H9 (cell line): Measurements from ENCODE around the gene PRTN3. TPM values are rescaled to one million over a fixed set of nuclear protein-coding genes. Genes with fewer than 3 reads are reported as not detected.
"Not testable (repeated sequence)": the region's sequence is repeated elsewhere in the genome, so short reads cannot be mapped to it uniquely, and the experiment has no call there.

Experiments used
- DNase-seq: peaks from one replicate; pipeline ENCODE4 v3.0.0-alpha.2; 2017
- H2AFZ ChIP-seq: one replicate; pipeline ENCODE4 v1.6.1; 2013; ENCODE audit warnings: mild to moderate bottlenecking, low read length, control low read depth, moderate library complexity
- H2AK5ac ChIP-seq: 2 replicates; pipeline ENCODE4 v1.6.1; 2013; ENCODE audit warnings: low read length, control low read depth, mixed read lengths; ENCODE audit not compliant: insufficient read length
- H2BK120ac ChIP-seq: one replicate; pipeline ENCODE4 v1.6.1; 2013; ENCODE audit warnings: low read depth, mild to moderate bottlenecking, low read length, control low read depth, inconsistent platforms; ENCODE audit not compliant: poor library complexity, severe bottlenecking
- H2BK12ac ChIP-seq: 2 replicates; pipeline ENCODE4 v1.6.1; 2013; ENCODE audit warnings: low read length, control low read depth, mixed read lengths, low read depth; ENCODE audit not compliant: insufficient read length
- H2BK15ac ChIP-seq: 2 replicates; pipeline ENCODE4 v1.6.1; 2013; ENCODE audit warnings: low read depth, low read length, control low read depth
- H2BK20ac ChIP-seq: one replicate; pipeline ENCODE4 v1.6.1; 2013; ENCODE audit warnings: low read depth, mild to moderate bottlenecking, low read length, control low read depth, inconsistent platforms; ENCODE audit not compliant: poor library complexity, severe bottlenecking
- H2BK5ac ChIP-seq: 2 replicates; pipeline ENCODE4 v1.6.1; 2013; ENCODE audit warnings: low read length, control low read depth, mixed read lengths; ENCODE audit not compliant: insufficient read length
- H3K14ac ChIP-seq: 2 replicates; pipeline ENCODE4 v1.6.1; 2013; ENCODE audit warnings: low read length, control low read depth; ENCODE audit not compliant: insufficient read depth
- H3K18ac ChIP-seq: 2 replicates; pipeline ENCODE4 v1.6.1; 2013; ENCODE audit warnings: low read depth, mild to moderate bottlenecking, mixed read lengths, low read length, control low read depth; ENCODE audit not compliant: insufficient read length
- H3K23ac ChIP-seq: 2 replicates; pipeline ENCODE4 v1.6.1; 2013; ENCODE audit warnings: low read length, control low read depth, mixed read lengths, low read depth; ENCODE audit not compliant: insufficient read length
- H3K23me2 ChIP-seq: 2 replicates; pipeline ENCODE4 v1.6.1; 2013; ENCODE audit warnings: low read depth, mild to moderate bottlenecking, mixed read lengths, low read length, control low read depth; ENCODE audit not compliant: insufficient read length, poor library complexity, severe bottlenecking
- H3K27ac ChIP-seq: 2 replicates; pipeline ENCODE4 v1.5.1; 2013; ENCODE audit warnings: low read length, control low read depth, mixed read lengths, low read depth; ENCODE audit not compliant: insufficient read length
- H3K27me3 ChIP-seq: 2 replicates; pipeline ENCODE4 v1.6.1; 2013; ENCODE audit warnings: low read length, control low read depth, inconsistent platforms; ENCODE audit not compliant: insufficient read depth
- H3K4ac ChIP-seq: 2 replicates; pipeline ENCODE4 v1.6.1; 2013; ENCODE audit warnings: low read depth, mild to moderate bottlenecking, control low read depth, inconsistent platforms, low read length, moderate library complexity
- H3K4me1 ChIP-seq: 2 replicates; pipeline ENCODE4 v1.6.1; 2013; ENCODE audit warnings: low read length, control low read depth, inconsistent platforms; ENCODE audit not compliant: insufficient read depth
- H3K4me2 ChIP-seq: 2 replicates; pipeline ENCODE4 v1.6.1; 2013; ENCODE audit warnings: low read length, control low read depth, mixed read lengths; ENCODE audit not compliant: insufficient read length, insufficient read depth
- H3K56ac ChIP-seq: 2 replicates; pipeline ENCODE4 v1.6.1; 2013; ENCODE audit warnings: low read depth, mild to moderate bottlenecking, mixed read lengths, low read length, control low read depth; ENCODE audit not compliant: insufficient read length
- H3K79me1 ChIP-seq: 2 replicates; pipeline ENCODE4 v1.6.1; 2013; ENCODE audit warnings: low read depth, mild to moderate bottlenecking, moderate library complexity, low read length, control low read depth, inconsistent platforms; ENCODE audit not compliant: insufficient read depth, poor library complexity, severe bottlenecking
- H3K79me2 ChIP-seq: 2 replicates; pipeline ENCODE4 v1.6.1; 2013; ENCODE audit warnings: low read length, control low read depth, inconsistent platforms; ENCODE audit not compliant: insufficient read depth
- H3K9ac ChIP-seq: 2 replicates; pipeline ENCODE4 v1.6.1; 2013; ENCODE audit warnings: low read length, control low read depth, mixed read lengths; ENCODE audit not compliant: insufficient read length; ENCODE audit errors: extremely low read depth
- H3K9me3 ChIP-seq: one replicate; pipeline ENCODE4 v1.6.1; 2013; ENCODE audit warnings: low read depth, low read length, inconsistent platforms; ENCODE audit not compliant: control insufficient read depth
- H3T11ph ChIP-seq: one replicate; pipeline ENCODE4 v1.6.1; 2013; ENCODE audit warnings: mild to moderate bottlenecking, low read length, control low read depth, inconsistent platforms
- H4K20me1 ChIP-seq: one replicate; pipeline ENCODE4 v1.6.1; 2013; ENCODE audit not compliant: control insufficient read depth, insufficient read length, insufficient read depth
- H4K5ac ChIP-seq: 2 replicates; pipeline ENCODE4 v1.6.1; 2013; ENCODE audit warnings: low read depth, mild to moderate bottlenecking, mixed read lengths, low read length, control low read depth; ENCODE audit not compliant: insufficient read length
- H4K8ac ChIP-seq: replicated peaks from 2 replicates; pipeline ENCODE4 v1.6.1; 2013; ENCODE audit warnings: low read length, control low read depth, mixed read lengths, low read depth; ENCODE audit not compliant: insufficient read length
- H4K91ac ChIP-seq: 2 replicates; pipeline ENCODE4 v1.6.1; 2013; ENCODE audit warnings: low read depth, mild to moderate bottlenecking, moderate library complexity, mixed read lengths, low read length, control low read depth; ENCODE audit not compliant: insufficient read length
- H3K27ac Mint-ChIP-seq, 3 experiments: 2 replicates in 2 of 3; 3 replicates in 1 of 3; pipeline ENCODE4 v1.8.0; 2020 to 2021; ENCODE audit warnings: mixed read lengths in 3 of 3, mild to moderate bottlenecking in 1 of 3, moderate library complexity in 1 of 3
- H3K27me3 Mint-ChIP-seq: 2 replicates; pipeline ENCODE4 v1.8.0; 2021; ENCODE audit warnings: low read depth, mild to moderate bottlenecking, moderate library complexity, mixed read lengths
- H3K36me3 Mint-ChIP-seq, 3 experiments: 2 replicates in 2 of 3; 3 replicates in 1 of 3; pipeline ENCODE4 v1.8.0; 2020 to 2021; ENCODE audit warnings: low read depth in 3 of 3, mixed read lengths in 3 of 3; ENCODE audit not compliant: insufficient read depth in 1 of 3
- H3K4me1 Mint-ChIP-seq, 2 experiments: 2 replicates each; pipeline ENCODE4 v1.8.0; 2020; ENCODE audit warnings: mixed read lengths in 2 of 2
- H3K4me3 Mint-ChIP-seq, 2 experiments: 2 replicates in 1 of 2; 3 replicates in 1 of 2; pipeline ENCODE4 v1.8.0; 2020 to 2021; ENCODE audit warnings: mild to moderate bottlenecking in 2 of 2, mixed read lengths in 2 of 2, moderate library complexity in 1 of 2
- H3K9me3 Mint-ChIP-seq, 2 experiments: 2 replicates in 1 of 2; 3 replicates in 1 of 2; pipeline ENCODE4 v1.8.0; 2020; ENCODE audit warnings: mild to moderate bottlenecking in 2 of 2, mixed read lengths in 2 of 2, moderate library complexity in 1 of 2
- WGBS: extraction: QIAGEN DNeasy Blood & Tissue Kit; methylation state at CpG from one replicate; pipeline ENCODE4 v1.1.7; 2013; ENCODE audit warnings: missing lambda C conversion rate, low lambda C conversion rate, mixed read lengths; ENCODE audit not compliant: insufficient read length; ENCODE audit errors: extremely low coverage; 5-methylcytosine and 5-hydroxymethylcytosine counted together
- total RNA-seq: library from RNA; stranded (reverse); gene quantifications from 2 replicates; pipeline ENCODE4 v1.2.1, GENCODE V29; 2021
- TF ChIP-seq, protein P1 (sequence below): fragments of 200-600 bp; sonication (generic); conservative IDR thresholded peaks from 3 replicates; pipeline ENCODE4 v1.8.0; 2021; ENCODE audit warnings: antibody characterized with exemption, mild to moderate bottlenecking

Gene PRTN3
- total RNA-seq, 1 experiment from 2014 or later: 0.31 TPM

DNA sequence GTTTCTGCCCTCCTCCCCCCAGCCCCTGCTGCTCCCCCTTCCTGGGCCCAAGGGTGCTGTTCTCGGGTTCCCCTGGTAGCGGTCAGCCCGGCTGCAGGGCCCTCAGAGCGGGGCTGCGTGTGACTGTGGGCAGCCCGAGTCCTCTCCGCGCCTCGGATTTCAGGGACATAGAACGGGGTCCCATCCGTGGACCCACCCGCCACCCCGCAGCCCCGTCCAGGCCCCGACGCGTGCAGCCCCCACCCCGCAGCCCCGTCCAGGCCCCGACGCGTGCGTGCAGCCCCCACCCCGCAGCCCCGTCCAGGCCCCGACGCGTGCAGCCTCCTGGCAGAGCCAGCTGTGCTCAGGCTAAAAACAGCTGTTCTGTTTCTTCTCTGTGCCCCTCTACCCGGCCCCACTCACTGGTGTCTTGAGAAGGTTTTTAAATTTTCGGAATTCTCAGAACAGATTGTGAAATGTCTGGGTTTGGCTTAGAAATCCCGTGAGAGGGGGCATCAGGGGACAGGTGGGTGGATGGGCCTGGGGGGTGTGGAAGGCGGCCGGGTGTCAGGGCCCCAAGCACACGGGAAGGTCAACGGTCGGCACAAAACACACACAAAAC is 5.5 kb upstream of the PRTN3 start:
- no peak overlapping the region for H3K23ac ChIP-seq
- no peak overlapping the region for H2BK12ac ChIP-seq
- no peak overlapping the region for H3K4me2 ChIP-seq
- no peaks in the 10 kb centered on the region for H3K27me3 ChIP-seq
- H4K5ac ChIP-seq: no peak overlapping the region
- no peaks in the 10 kb centered on the region for H3K23me2 ChIP-seq
- no peak overlapping the region for H2BK120ac ChIP-seq
- H3K9ac ChIP-seq: no peak overlapping the region
- H3K4me1 Mint-ChIP-seq: no peaks in the 10 kb centered on the region
- H3K27ac ChIP-seq: no peak overlapping the region
- H4K91ac ChIP-seq: no peak overlapping the region
- no peak overlapping the region for H3K4ac ChIP-seq
- H3K36me3 Mint-ChIP-seq: no peaks in the 10 kb centered on the region
- H2BK15ac ChIP-seq: no peak overlapping the region
- H3K79me1 ChIP-seq: no peaks in the 10 kb centered on the region
- H3K18ac ChIP-seq: no peak overlapping the region
- no peak overlapping the region for H2AK5ac ChIP-seq
- WGBS: no CpG with 5 or more reads among the region's 36 CpGs
- no peak overlapping the region for H4K8ac ChIP-seq
- DNase-seq: no peak
- H3K27me3 Mint-ChIP-seq: peaks cover 8% of the 10 kb centered on the region
- H3K79me2 ChIP-seq: no peaks in the 10 kb centered on the region
- no peak overlapping the region for H2BK20ac ChIP-seq
- H3T11ph ChIP-seq: no peak overlapping the region
- H3K27ac Mint-ChIP-seq: peak overlapping the region in 2 of 3 experiments; percentile 44; a peak in 1 of 7 replicates
- no peaks in the 10 kb centered on the region for H3K9me3 ChIP-seq
- H3K9me3 Mint-ChIP-seq: no peaks in the 10 kb centered on the region; a peak in 1 of 5 replicates
- no peak overlapping the region for H3K14ac ChIP-seq
- H3K56ac ChIP-seq: no peak overlapping the region
- no peaks in the 10 kb centered on the region for H3K4me1 ChIP-seq
- TF ChIP-seq, protein P1, sequence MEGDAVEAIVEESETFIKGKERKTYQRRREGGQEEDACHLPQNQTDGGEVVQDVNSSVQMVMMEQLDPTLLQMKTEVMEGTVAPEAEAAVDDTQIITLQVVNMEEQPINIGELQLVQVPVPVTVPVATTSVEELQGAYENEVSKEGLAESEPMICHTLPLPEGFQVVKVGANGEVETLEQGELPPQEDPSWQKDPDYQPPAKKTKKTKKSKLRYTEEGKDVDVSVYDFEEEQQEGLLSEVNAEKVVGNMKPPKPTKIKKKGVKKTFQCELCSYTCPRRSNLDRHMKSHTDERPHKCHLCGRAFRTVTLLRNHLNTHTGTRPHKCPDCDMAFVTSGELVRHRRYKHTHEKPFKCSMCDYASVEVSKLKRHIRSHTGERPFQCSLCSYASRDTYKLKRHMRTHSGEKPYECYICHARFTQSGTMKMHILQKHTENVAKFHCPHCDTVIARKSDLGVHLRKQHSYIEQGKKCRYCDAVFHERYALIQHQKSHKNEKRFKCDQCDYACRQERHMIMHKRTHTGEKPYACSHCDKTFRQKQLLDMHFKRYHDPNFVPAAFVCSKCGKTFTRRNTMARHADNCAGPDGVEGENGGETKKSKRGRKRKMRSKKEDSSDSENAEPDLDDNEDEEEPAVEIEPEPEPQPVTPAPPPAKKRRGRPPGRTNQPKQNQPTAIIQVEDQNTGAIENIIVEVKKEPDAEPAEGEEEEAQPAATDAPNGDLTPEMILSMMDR: no peak
- H2AFZ ChIP-seq: no peak overlapping the region
- no peaks in the 10 kb centered on the region for H4K20me1 ChIP-seq
- no peak overlapping the region for H3K4me3 Mint-ChIP-seq
- no peak overlapping the region for H2BK5ac ChIP-seq

DNA sequence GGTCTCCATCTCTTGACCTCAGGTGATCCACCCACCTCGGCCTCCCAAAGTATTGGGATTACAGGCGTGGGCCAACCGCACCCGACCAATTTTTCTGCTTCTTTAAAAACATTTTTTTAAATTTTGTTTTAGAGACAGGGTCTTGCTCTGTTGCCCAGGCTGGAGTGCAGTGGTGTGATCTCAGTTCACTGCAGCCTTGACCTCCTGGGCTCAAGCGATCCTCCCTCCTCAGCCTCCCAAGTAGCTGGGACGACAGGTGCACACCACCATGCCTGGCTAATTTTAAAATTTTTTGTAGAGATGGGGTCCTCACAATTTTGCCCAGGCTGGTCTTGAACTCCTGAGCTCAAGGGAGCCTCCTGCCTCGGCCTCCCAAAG is 2.0 kb downstream of the PRTN3 start:
- Mint-ChIP-seq H3K4me3 (peak overlapping the region in 1 of 2 experiments; percentile 73; a peak in 3 of 5 replicates), H3K4me1 (peaks cover 2 to 11% of the 10 kb centered on the region in 2 experiments; a peak in 2 of 4 replicates), H3K27me3 (peaks cover 52% of the 10 kb centered on the region)
- not testable (repeated sequence) for DNase-seq, H3K9ac ChIP-seq, H3K23ac ChIP-seq, H2BK120ac ChIP-seq, H3K9me3 Mint-ChIP-seq, H3K27ac Mint-ChIP-seq, H3K9me3 ChIP-seq, H2BK15ac ChIP-seq, H3K18ac ChIP-seq, H4K20me1 ChIP-seq, H3K79me1 ChIP-seq, H3K4ac ChIP-seq, H2BK20ac ChIP-seq, H4K5ac ChIP-seq, H2AFZ ChIP-seq, H3K23me2 ChIP-seq, H2AK5ac ChIP-seq, H2BK5ac ChIP-seq, H4K8ac ChIP-seq, H2BK12ac ChIP-seq, H3K14ac ChIP-seq, H4K91ac ChIP-seq, H3K4me1 ChIP-seq, H3K36me3 Mint-ChIP-seq, H3K27me3 ChIP-seq, H3K4me2 ChIP-seq, H3K79me2 ChIP-seq, H3K27ac ChIP-seq, H3K56ac ChIP-seq, H3T11ph ChIP-seq
- WGBS: no CpG with 5 or more reads among the region's 7 CpGs
